GM12878 (cell line): ENCODE measurements around the gene SLC35E4. TPM values are rescaled to one million over a fixed set of nuclear protein-coding genes. Genes with fewer than 3 reads are reported as not detected.

ENCODE experiments used
- BRCA1 ChIP-seq: IDR thresholded peaks from 2 replicates; pipeline ENCODE4 v1.6.1; 2011; ENCODE audit warnings: low read depth, low read length, improper control_type of control experiment
- HCFC1 ChIP-seq: fragments of 150-350 bp; IDR thresholded peaks from 2 replicates; pipeline ENCODE4 v1.6.1; 2014; ENCODE audit warnings: low read length
- HDAC6 ChIP-seq: fragments of 200-600 bp; sonication (generic); IDR thresholded peaks from one replicate; pipeline ENCODE4 v1.8.0; 2017; ENCODE audit warnings: antibody characterized with exemption; ENCODE audit not compliant: unreplicated experiment
- IKZF1 ChIP-seq: fragments of 450-650 bp; conservative IDR thresholded peaks from 2 replicates; pipeline ENCODE4 v1.6.1; 2017; ENCODE audit warnings: antibody characterized with exemption, mild to moderate bottlenecking
- NFXL1 ChIP-seq: fragments of 450-650 bp; IDR thresholded peaks from 2 replicates; pipeline ENCODE4 v1.6.1; 2017; ENCODE audit warnings: antibody characterized with exemption, mild to moderate bottlenecking, borderline replicate concordance
- PKNOX1 ChIP-seq: fragments of 450-650 bp; IDR thresholded peaks from 2 replicates; pipeline ENCODE4 v1.6.1; 2016; ENCODE audit warnings: mild to moderate bottlenecking
- RBBP5 ChIP-seq: fragments of 200-600 bp; sonication (generic); conservative IDR thresholded peaks from 2 replicates; pipeline ENCODE4 v1.6.1; 2016
- RUNX3 ChIP-seq: IDR thresholded peaks from 2 replicates; pipeline ENCODE4 v1.6.1; 2012; ENCODE audit warnings: low read length, inconsistent platforms
- SMARCA5 ChIP-seq: fragments of 450-650 bp; IDR thresholded peaks from 2 replicates; pipeline ENCODE4 v1.6.1; 2017; ENCODE audit warnings: mild to moderate bottlenecking
- SRF ChIP-seq, 2 experiments: IDR thresholded peaks; 2 replicates each; pipeline ENCODE4 v1.6.1; 2011; ENCODE audit warnings: low read depth in 2 of 2, low read length in 2 of 2, mild to moderate bottlenecking in 1 of 2, moderate library complexity in 1 of 2
- SUZ12 ChIP-seq: fragments of 200-600 bp; sonication (generic); IDR thresholded peaks from one replicate; pipeline ENCODE4 v1.6.1; 2018; ENCODE audit warnings: antibody characterized with exemption, mild to moderate bottlenecking; ENCODE audit not compliant: unreplicated experiment
- ZBTB11 ChIP-seq: fragments of 450-650 bp; formaldehyde crosslinking; IDR thresholded peaks from 2 replicates; pipeline ENCODE4 v1.5.0; 2022; ENCODE audit warnings: mild to moderate bottlenecking, missing genetic modification characterization
- ZBTB40 ChIP-seq: fragments of 450-650 bp; IDR thresholded peaks from 2 replicates; pipeline ENCODE4 v1.6.1; 2016; ENCODE audit warnings: mild to moderate bottlenecking, moderate library complexity, borderline replicate concordance
- ZNF217 ChIP-seq: fragments of 450-650 bp; IDR thresholded peaks from 2 replicates; pipeline ENCODE4 v1.6.1; 2017; ENCODE audit warnings: antibody characterized with exemption, mild to moderate bottlenecking
- polyA plus RNA-seq, 11 experiments: library from polyadenylated mRNA; depleted of rRNA in 4 of 11; unstranded in 6 of 11; stranded (reverse) in 5 of 11; fragments of >200 nt; fragmentation: Nextera tagmentation in 4 of 11; fragmentation: Illumina TruSeq in 1 of 11; extraction: Ambion mirVana in 4 of 11; extraction: Trizol in 1 of 11; gene quantifications; 1 replicate in 1 of 11; 2 replicates in 10 of 11; pipeline versions ENCODE4 v1.2.1 to v1.2.3, GENCODE V29; 2011 to 2016; ENCODE audit warnings: inconsistent platforms in 2 of 11, missing spikeins in 2 of 11, low read depth in 1 of 11
- total RNA-seq, 4 experiments: library from RNA; depleted of rRNA in 3 of 4; stranded (reverse); fragments of >200 nt in 3 of 4; fragmentation: Illumina TruSeq in 1 of 4; extraction: Trizol in 1 of 4; gene quantifications; 2 replicates each; pipeline versions ENCODE4 v1.2.1 to v1.2.3, GENCODE V29; 2013 to 2021
- TF ChIP-seq, protein P1 (sequence below): IDR thresholded peaks from 2 replicates; pipeline ENCODE4 v1.6.1; 2012; ENCODE audit warnings: low read depth, low read length, improper control_type of control experiment

SLC35E4 gene
- total and polyA plus RNA-seq, 10 of the 15 experiments (the other 5 are each of a cell fraction or from before 2014, with no cell fraction given): 0.16 to 5.3 (median 2.9) TPM; not detected in 1

DNA sequence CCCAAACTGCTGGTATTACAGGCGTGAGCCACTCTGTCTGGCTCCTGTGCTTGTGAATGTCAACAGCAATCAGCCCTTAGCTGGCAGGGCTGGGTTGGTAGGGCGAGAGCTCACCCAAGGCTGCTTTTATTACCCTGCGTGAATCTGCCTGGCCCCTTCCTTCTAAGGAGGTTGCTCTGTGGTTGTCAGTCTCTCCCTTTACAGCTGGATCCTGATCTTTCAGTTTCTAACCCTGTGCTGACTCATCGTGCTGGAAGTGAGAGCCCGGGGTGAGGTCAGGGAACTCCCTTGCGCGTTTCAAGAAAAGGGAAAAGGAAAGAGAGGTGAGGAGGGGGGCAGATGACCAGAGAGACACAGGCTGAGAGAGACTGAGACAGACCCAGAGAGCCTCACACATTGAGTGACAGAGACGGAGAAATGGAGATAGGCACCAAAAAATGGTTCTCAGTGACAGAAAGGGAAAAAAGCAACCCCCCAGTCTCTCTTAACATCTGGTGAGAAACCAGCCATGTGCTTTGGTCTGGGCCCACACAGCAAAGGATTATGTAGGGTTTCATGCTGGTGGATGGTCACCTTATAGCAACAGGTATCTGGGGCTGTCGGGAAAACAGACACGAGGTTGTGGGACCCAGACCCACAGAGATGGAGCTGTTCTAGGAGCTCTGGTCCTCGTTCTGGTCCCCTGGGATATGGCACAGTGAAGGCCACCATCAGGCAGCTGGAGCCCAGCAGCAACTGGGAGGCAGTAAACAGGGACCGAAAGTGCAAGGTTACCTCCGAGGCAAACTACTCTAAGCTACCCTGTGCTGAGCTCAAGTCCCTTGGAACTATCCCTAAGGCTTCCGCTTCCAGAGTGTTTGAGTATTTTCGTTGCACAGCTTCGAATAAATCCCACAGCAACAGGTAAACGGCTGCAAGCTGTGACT is 26.1 kb upstream of the SLC35E4 start (continued):
- no peak for TF ChIP-seq ZBTB40
- no peak for TF ChIP-seq NFXL1
- peak; percentile 95 for TF ChIP-seq IKZF1
- TF ChIP-seq PKNOX1: peak; percentile 86
- TF ChIP-seq ZBTB11: no peak
- no peak for TF ChIP-seq HCFC1
- no peak for TF ChIP-seq RBBP5
- TF ChIP-seq BRCA1: no peak
- TF ChIP-seq RUNX3: peak; percentile 84
- TF ChIP-seq, protein P1, sequence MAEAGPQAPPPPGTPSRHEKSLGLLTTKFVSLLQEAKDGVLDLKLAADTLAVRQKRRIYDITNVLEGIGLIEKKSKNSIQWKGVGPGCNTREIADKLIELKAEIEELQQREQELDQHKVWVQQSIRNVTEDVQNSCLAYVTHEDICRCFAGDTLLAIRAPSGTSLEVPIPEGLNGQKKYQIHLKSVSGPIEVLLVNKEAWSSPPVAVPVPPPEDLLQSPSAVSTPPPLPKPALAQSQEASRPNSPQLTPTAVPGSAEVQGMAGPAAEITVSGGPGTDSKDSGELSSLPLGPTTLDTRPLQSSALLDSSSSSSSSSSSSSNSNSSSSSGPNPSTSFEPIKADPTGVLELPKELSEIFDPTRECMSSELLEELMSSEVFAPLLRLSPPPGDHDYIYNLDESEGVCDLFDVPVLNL: no peak
- no peak for TF ChIP-seq ZNF217
- no peak for TF ChIP-seq SUZ12
- 0 out of 4 replicates have a peak, but pooled peaks of 1 of the 2 experiments have one; percentile 19 for TF ChIP-seq SRF (IDR thresholded peaks at IDR 0.05; ENCODE audit: low read depth in 2 of 2, low read length in 2 of 2)
- TF ChIP-seq HDAC6: no peak
- no peak for TF ChIP-seq SMARCA5
